Adrenal gland (tissue), 12 donors: ENCODE data around the gene OSM. TPM values are rescaled to one million over a fixed set of nuclear protein-coding genes. Genes with fewer than 3 reads are reported as not detected.

Experiments used
- DNase-seq, 7 donors: peaks; one replicate each; pipeline ENCODE4 v3.0.0-alpha.2; 2019 to 2020
- H3K27ac ChIP-seq, 5 donors: fragments of 200-600 bp; sonication (generic) in 4 of 5; 1 replicate in 3 of 5; 2 replicates in 2 of 5; pipeline versions ENCODE4 v1.5.1 to v1.8.0; 2016 to 2020; ENCODE audit warnings: mild to moderate bottlenecking in 1 of 5
- H3K27me3 ChIP-seq: fragments of 200-600 bp; 2 replicates; pipeline ENCODE4 v1.8.0; 2021
- H3K36me3 ChIP-seq, 2 donors: fragments of 200-600 bp; replicated peaks in 1 of 2; 1 replicate in 1 of 2; 2 replicates in 1 of 2; pipeline versions ENCODE4 v1.5.1 to v1.8.0; 2018 to 2022
- H3K4me1 ChIP-seq, 2 donors: fragments of 200-600 bp; replicated peaks in 1 of 2; 1 replicate in 1 of 2; 2 replicates in 1 of 2; pipeline versions ENCODE4 v1.5.1 to v1.8.0; 2018 to 2021
- H3K4me3 ChIP-seq, 4 donors: fragments of 200-600 bp; sonication (generic) in 3 of 4; one replicate each; pipeline ENCODE4 v1.5.1; 2016 to 2018
- H3K9me3 ChIP-seq, 3 donors: fragments of 200-600 bp; sonication (generic) in 1 of 3; replicated peaks in 1 of 3; 1 replicate in 2 of 3; 2 replicates in 1 of 3; pipeline versions ENCODE4 v1.5.1 to v1.8.0; 2016 to 2021
- POLR2A ChIP-seq, 2 donors: fragments of 450-650 bp; IDR thresholded peaks; one replicate each; pipeline ENCODE4 v1.6.1; 2017; ENCODE audit warnings: antibody characterized with exemption in 2 of 2, mild to moderate bottlenecking in 2 of 2, moderate library complexity in 1 of 2
- WGBS, 4 donors: extraction: QIAGEN DNeasy Blood & Tissue Kit in 2 of 4; methylation state at CpG; one replicate each; pipeline versions ENCODE4 v1.1.5 to v1.1.7; 2013 to 2017; 5-methylcytosine and 5-hydroxymethylcytosine counted together
- intact Hi-C, 2 donors: fragments of 100-400 bp; cut with DNase I; formaldehyde crosslinking; loops; one replicate each; pipeline versions ENCODE4 v1.14.1 to v1.15.0; 2022 to 2023
- polyA plus RNA-seq, 3 donors: library from polyadenylated mRNA; stranded (reverse); fragments of 200-250 nt in 2 of 3; fragments of 350-450 nt in 1 of 3; fragmentation: Illumina TruSeq in 1 of 3; extraction: RNeasy Lipid Tissue Mini Kit (QIAGEN cat#74804) in 1 of 3; gene quantifications; one replicate each; pipeline ENCODE4 v1.2.3, GENCODE V29; 2013 to 2014
- total RNA-seq, 9 donors: library from RNA; depleted of rRNA in 4 of 9; stranded (reverse); fragments of >200 nt in 4 of 9; fragments of 120-200 nt in 1 of 9; fragmentation: NEBNext Ultra II Directional in 1 of 9; extraction: Animal tissue kit (Norgen Biotek cat#: 25700) in 1 of 9; gene quantifications; one replicate each; pipeline versions ENCODE4 v1.1.0 to v1.2.4, GENCODE V29; 2013 to 2023
- TF ChIP-seq, protein P1 (sequence below), 6 experiments: fragments of 450-650 bp in 4 of 6; fragments of 200-600 bp in 2 of 6; sonication (generic) in 1 of 6; IDR thresholded peaks; 1 replicate in 5 of 6; 2 replicates in 1 of 6; pipeline versions ENCODE4 v1.5.1 to v1.8.0; 2016 to 2021; ENCODE audit warnings: antibody characterized with exemption in 6 of 6, mild to moderate bottlenecking in 2 of 6, moderate library complexity in 1 of 6
- donor health status: healthy with polysubstance abuse.
- donor health status: Bipolar disorder and iron deficiency.
- donor health status: DM: yes; HTN: yes; CAD: no.
- donor health status: DM: no; HTN: no; CAD: no.
- donor health status: DM: no; HTN: no; CAD: no.
- donor health status: DM: yes; HTN: yes; CAD: no.

OSM gene
- total and polyA plus RNA-seq, 12 donors: 0.44 to 8.1 (median 1.5) TPM; not detected in 1

DNA sequence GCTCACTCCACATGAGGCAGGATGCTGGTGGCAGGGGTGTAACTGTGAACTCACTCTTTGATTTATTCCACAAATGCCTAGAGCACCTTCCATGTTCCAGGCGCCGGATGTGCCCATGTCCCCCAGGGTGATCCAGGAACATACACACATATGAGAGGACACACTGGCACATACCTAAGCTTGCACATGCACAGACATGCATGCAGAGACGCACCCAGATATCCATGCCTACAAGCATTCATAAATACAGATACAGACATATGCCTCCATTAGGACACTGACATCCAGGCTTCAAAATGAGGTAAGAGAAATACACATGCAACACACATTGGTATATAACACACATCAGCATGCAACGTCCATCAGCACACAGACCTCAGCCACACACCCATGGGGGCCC, 4.5 kb downstream of the OSM start:
- TF ChIP-seq POLR2A (IDR thresholded peaks at IDR 0.05): no peak
- TF ChIP-seq, protein P1, sequence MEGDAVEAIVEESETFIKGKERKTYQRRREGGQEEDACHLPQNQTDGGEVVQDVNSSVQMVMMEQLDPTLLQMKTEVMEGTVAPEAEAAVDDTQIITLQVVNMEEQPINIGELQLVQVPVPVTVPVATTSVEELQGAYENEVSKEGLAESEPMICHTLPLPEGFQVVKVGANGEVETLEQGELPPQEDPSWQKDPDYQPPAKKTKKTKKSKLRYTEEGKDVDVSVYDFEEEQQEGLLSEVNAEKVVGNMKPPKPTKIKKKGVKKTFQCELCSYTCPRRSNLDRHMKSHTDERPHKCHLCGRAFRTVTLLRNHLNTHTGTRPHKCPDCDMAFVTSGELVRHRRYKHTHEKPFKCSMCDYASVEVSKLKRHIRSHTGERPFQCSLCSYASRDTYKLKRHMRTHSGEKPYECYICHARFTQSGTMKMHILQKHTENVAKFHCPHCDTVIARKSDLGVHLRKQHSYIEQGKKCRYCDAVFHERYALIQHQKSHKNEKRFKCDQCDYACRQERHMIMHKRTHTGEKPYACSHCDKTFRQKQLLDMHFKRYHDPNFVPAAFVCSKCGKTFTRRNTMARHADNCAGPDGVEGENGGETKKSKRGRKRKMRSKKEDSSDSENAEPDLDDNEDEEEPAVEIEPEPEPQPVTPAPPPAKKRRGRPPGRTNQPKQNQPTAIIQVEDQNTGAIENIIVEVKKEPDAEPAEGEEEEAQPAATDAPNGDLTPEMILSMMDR (IDR thresholded peaks at IDR 0.05): no peak
- Histone ChIP-seq H3K27ac (no peak overlapping the region), H3K4me1 (peaks cover 0 to 9% of the 10 kb centered on the region in 2 donors), H3K36me3 (no peaks in the 10 kb centered on the region), H3K27me3 (no peaks in the 10 kb centered on the region), H3K9me3 (no peaks in the 10 kb centered on the region), H3K4me3 (no peak overlapping the region)
- no peak for DNase-seq
- 71 to 84% (median 75%) methylated on average over 4 of the region's 4 CpGs for WGBS, 4 donors
- intact Hi-C loops: loop anchor here (5.0 kb wide), 2 partner anchors 125 to 220 kb away; partner anchors contain the start of gene RNF215 (in 2 of the 2)

DNA sequence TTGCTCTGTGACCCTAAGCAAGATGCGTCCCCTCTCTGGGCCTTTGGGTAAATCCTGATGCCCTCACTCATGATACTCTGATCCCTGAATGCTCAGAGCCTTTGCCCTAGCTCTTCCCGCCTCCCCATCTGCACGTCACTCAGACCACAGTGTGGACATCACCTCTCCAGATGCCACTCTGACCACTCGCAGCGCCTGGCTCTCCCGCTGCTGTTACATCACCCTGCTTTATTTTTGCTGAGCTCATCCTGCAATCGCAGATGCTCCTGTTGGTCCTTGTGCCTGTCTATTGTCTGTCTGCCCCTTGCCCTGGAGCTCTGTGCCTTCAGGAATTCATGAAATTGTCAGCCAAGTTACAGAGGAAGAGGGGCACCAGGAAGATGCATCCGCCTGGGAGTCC, 5.5 kb downstream of the OSM start:
- Histone ChIP-seq H3K4me1 (peaks cover 3 to 16% of the 10 kb centered on the region in 2 donors), H3K27ac (no peak overlapping the region), H3K4me3 (no peak overlapping the region), H3K27me3 (no peaks in the 10 kb centered on the region), H3K36me3 (no peaks in the 10 kb centered on the region), H3K9me3 (no peaks in the 10 kb centered on the region)
- intact Hi-C loops: loop anchor here (5.0 kb wide), 2 partner anchors 126 to 221 kb away; partner anchors contain the start of gene RNF215 (in 2 of the 2)
- WGBS, 4 donors: 70 to 83% (median 76%) methylated on average over 7 to 8 of the region's 8 CpGs
- no peak for TF ChIP-seq POLR2A (IDR thresholded peaks at IDR 0.05)
- TF ChIP-seq, protein P1 (IDR thresholded peaks at IDR 0.05): no peak
- DNase-seq: no peak

DNA sequence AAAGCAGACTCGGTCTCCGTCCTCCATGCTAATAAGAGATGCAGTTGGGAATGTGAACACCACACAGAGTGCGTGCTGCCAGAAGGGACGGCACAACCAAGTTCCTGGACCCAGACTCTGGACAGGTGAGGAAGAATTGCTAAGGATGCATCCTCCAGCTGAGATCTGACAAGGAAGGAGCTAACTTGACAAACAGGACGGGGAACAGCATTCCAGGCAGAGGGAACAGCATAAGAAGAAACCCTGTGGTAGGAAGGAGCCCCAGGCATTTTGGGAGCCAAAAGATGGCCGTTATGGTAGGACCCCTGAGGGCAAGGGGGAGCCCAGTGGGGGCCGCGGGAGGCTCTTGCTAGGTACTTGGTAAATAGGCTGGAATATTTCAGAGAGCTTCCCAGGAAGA, 6.0 kb downstream of the OSM start:
- no peak for DNase-seq
- Histone ChIP-seq H3K4me3 (no peak overlapping the region), H3K27ac (no peak overlapping the region), H3K36me3 (no peaks in the 10 kb centered on the region), H3K4me1 (peaks cover 7 to 19% of the 10 kb centered on the region in 2 donors), H3K9me3 (no peaks in the 10 kb centered on the region), H3K27me3 (no peaks in the 10 kb centered on the region)
- no peak for TF ChIP-seq POLR2A (IDR thresholded peaks at IDR 0.05)
- TF ChIP-seq, protein P1 (IDR thresholded peaks at IDR 0.05): no peak
- WGBS, 4 donors: 79 to 91% (median 85%) methylated on average over 5 to 8 of the region's 8 CpGs
- intact Hi-C loops: loop anchor here (5.0 kb wide), 2 partner anchors 127 to 222 kb away; partner anchors contain the start of gene RNF215 (in 2 of the 2)

DNA sequence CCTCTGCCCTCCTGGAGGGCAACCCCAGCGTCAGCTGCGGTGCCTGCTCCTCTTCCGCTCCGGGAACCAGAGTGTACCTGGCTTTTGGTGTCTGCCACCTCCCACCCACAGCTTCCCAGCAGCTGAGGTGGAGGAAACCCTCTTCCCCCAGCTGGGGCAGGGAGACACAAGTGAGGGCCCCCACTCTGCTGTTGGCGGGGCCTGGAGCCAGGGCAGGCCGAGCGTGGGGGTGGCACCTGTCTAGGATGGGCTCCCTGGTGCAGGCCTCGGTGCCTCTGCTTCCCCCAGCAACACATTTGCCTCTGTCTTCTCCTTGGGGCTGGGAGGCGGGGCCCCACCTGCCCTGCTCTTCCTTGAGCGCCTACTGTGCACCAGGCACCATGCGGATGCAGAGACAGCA, 6.4 kb downstream of the OSM start:
- Histone ChIP-seq H3K9me3 (no peaks in the 10 kb centered on the region), H3K27ac (no peak overlapping the region), H3K27me3 (no peaks in the 10 kb centered on the region), H3K4me3 (no peak overlapping the region), H3K4me1 (peaks cover 8 to 19% of the 10 kb centered on the region in 2 donors), H3K36me3 (no peaks in the 10 kb centered on the region)
- intact Hi-C loops: loop anchor here (5.0 kb wide), 2 partner anchors 127 to 222 kb away; partner anchors contain the start of gene RNF215 (in 2 of the 2)
- WGBS, 4 donors: 91 to 95% (median 92%) methylated on average over 4 to 11 of the region's 11 CpGs
- no peak for TF ChIP-seq POLR2A (IDR thresholded peaks at IDR 0.05)
- TF ChIP-seq, protein P1 (IDR thresholded peaks at IDR 0.05): no peak
- no peak for DNase-seq
